GM19372 (cell line): ENCODE data around the gene CCL24.
"Not testable (repeated sequence)": the region's sequence is repeated elsewhere in the genome, so short reads cannot be mapped to it uniquely, and the experiment has no call there.

ENCODE experiments used
- ATAC-seq: cut with Tn5 transposase; IDR thresholded peaks from one replicate; pipeline ENCODE4 v1.9.1; 2021; ENCODE audit warnings: mild to moderate bottlenecking, low read depth, moderate library complexity; ENCODE audit not compliant: unreplicated experiment

The CCL24 gene

DNA sequence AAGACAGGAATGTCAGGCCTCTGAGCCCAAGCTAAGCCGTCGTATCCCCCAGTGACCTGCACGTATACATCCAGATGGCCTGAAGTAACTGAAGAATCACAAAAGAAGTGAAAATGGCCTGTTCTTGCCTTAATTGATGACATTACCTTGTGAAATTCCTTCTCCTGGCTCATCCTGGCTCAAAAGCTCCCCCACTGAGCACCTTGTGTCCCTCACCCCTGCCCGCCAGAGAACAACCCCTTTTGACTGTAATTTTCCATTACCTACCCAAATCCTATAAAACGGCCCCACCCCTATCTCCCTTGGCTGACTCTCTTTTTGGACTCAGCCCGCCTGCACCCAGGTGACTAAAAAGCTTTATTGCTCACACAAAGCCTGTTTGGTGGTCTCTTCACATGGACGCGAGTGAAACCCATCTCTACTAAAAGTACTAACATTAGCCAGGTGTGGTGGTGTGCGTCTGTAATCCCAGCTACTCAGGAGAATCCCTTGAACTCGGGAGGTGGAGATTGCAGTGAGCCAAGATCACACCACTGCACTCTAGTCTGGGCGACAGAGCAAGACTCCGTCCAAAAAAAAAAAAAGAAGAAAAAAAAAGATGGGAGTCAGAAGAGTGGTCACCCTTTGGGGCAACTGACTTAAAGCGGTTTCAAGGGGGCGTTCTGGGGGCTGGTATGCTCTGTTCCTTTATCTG is 25.3 kb downstream of the CCL24 start:
- ATAC-seq = not testable (repeated sequence)

DNA sequence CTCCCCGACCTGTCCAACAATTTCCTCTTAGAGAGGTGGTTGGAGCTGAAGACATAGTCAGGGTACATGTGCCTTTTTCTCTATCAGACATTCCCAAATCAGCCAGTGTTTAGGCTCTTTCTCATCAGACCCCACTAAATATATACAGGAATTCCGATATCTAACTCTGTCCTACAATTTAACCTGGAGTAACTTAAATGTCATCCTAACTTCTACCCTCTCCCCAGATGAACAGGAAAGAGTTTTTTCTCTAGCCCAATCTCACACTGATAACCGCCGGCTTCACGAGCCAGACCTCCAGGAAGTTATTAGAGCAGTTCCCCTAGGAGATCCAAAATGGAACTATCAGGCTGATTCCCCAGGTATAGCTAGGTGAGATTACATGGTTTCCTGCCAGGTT is 30.5 kb downstream of the CCL24 start:
- ATAC-seq = not testable (repeated sequence)

GRCh38 chr7:75780647-75781273 is 32.8 kb downstream of the CCL24 start:
- ATAC-seq = not testable (repeated sequence)

DNA sequence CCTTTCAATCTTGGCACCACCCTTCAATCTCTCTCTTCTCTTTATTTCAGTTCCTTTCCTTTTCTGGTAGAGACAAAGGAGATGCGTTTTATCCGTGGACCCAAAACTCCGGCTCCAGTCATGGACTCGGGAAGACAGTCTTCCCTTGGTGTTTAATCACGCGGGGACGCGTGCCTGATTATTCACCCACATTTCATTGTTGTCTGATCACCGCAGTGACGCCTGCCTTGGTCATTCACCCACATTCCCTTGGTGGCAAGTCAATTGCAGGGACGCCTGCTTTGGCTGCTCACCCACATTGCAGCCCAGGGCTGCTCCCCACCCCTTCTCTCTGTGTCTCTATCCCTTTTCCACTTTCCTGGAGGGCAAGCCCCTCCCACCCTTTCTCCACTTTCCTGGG is 34.1 kb downstream of the CCL24 start:
- ATAC-seq = not testable (repeated sequence)

DNA sequence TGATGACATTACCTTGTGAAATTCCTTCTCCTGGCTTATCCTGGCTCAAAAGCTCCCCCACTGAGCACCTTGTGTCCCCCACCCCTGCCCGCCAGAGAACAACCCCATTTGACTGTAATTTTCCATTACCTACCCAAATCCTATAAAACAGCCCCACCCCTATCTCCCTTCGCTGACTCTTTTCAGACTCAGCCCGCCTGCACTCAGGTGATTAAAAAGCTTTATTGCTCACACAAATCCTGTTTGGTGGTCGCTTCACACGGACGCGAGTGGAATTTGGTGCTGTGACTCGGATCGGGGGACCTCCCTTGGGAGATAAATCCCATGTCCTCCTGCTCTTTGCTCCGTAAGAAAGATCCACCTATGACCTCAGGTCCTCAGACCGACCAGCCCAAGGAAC is 34.6 kb downstream of the CCL24 start:
- not testable (repeated sequence) for ATAC-seq

DNA sequence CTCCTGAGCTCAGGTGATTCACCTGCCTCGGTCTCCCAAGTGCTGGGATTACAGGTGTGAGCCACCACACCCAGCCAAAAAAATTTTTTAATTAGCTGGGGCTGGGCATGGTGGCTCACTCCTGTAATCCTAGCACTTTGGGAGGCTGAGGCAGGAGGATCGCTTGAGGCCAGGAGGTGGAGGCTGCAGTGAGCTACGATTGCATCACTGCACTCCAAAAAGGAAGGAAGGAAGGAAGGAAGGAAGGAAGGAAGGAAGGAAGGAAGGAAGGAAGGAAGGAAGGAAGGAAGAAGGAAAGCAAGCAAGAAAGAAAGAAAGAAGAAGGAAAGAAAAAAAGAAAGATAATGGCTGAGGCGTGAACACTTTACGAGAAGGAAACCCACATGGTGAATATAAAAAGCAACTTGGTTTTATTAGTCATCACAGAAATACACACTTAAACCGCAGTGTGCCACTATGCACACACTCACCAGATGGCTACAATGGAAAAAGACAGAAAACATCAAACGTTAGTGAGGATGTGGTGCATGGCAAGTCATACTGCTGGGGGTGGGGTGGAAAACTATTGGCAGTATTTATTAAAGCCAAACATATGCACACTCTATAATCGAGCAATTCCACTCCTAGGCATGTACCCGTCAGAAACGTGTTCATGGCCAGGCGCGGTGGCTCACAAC is 37.2 kb downstream of the CCL24 start:
- no peak for ATAC-seq

- not testable (repeated sequence) for ATAC-seq
Observed at GRCh38 chr7:75773958-75774357, 39.6 kb downstream of the CCL24 start.

DNA sequence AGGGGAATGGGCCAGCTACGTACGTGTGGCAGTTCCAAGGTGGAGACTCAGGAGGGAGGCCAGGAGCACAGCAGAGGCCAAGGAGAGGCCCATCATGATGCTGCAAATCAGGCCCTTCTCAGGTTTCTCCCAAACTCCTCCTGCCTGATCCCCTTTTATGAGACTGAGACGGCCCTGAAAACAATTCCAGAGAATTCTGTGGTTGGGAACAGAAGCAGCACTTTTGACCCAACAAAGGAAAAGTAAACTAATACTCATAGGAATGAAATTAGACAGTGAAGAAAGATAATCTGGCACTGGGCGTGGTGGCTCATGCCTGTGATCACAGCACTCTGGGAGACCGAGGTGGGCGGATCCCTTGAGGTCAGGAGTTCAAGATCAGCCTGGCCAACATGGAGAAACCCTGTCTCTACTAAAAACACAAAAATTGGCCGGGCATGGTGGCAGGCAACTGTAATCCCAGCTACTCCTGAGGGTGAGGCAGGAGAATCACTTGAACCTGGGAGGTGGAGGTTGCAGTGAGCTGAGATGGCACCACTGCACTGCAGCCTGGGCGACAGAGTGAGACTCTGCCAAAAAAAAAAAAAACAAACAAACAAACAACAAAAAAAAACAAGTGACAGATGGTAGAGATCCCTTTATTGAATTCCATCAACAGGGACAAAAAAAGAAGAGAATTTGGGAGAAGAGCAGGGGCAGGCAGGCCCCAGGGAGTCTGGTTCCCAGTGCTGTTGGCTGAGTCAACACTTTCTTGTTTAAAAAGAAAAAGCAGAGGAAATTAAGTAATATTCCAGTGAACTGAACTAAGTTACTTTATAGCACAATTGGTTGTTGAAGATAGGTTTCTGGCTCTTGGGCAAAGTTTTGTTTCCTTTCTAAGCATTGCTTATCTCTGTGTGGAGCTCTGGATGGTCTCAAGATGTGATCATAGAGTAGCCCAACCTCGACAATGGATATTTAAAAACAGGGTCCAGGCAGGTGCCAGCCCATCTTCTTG is 41.2 kb downstream of the CCL24 start, which contains the start of gene CCL26:
Gene CCL26, minus strand, starts transcription at position 131 of the 997 bp plus-strand sequence. Its CDS starts 35 bp downstream, at position 96.
- ATAC-seq = no peak

DNA sequence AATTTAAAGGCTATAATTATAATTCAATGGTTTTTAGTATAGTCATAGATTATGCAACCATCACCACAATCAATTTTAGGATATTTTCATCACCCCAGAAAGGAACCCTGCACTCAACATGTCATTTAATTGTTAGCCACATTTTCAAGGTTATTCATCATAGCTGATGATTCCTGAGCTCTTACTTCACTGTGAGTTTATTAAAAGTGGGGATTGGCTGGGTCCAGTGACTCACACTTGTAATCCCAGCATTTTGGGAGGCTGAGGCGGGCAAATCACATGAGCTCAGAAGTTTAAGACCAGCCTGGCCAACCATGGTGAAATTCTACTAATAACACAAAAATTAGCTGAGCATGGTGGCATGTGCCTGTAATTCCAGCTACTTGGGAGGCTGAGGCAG is 42.4 kb downstream of the CCL24 start:
- ATAC-seq = no peak

- ATAC-seq = no peak
Observed at GRCh38 chr7:75762350-75762917, 51.2 kb downstream of the CCL24 start.

GRCh38 chr7:75761801-75762200 is 51.8 kb downstream of the CCL24 start:
- ATAC-seq = not testable (repeated sequence)
